Mononuclear cell (primary cell): ENCODE results near the gene NBPF14. TPM values are rescaled to one million over a fixed set of nuclear protein-coding genes. Genes with fewer than 3 reads are reported as not detected.
"Not testable (repeated sequence)": the region's sequence is repeated elsewhere in the genome, so short reads cannot be mapped to it uniquely, and the experiment has no call there.

Experiments
- H3K27me3 ChIP-seq: 2 replicates; pipeline ENCODE4 v1.6.0; 2011; ENCODE audit warnings: low read length, control low read depth; ENCODE audit not compliant: insufficient read depth
- H3K4me1 ChIP-seq: 2 replicates; pipeline ENCODE4 v1.5.1; 2011; ENCODE audit warnings: mild to moderate bottlenecking, low read length, control low read depth; ENCODE audit not compliant: insufficient read depth
- H3K4me3 ChIP-seq: 2 replicates; pipeline ENCODE4 v1.5.1; 2011; ENCODE audit warnings: mild to moderate bottlenecking, low read length, moderate library complexity
- H3K9me3 ChIP-seq: 2 replicates; pipeline ENCODE4 v1.5.1; 2011; ENCODE audit warnings: low read depth, mild to moderate bottlenecking, control low read depth, low read length
- total RNA-seq: library from RNA; depleted of rRNA; stranded (reverse); fragments of >200 nt; gene quantifications from one replicate; pipeline ENCODE4 v1.2.3, GENCODE V29; 2012

NBPF14 gene
- total RNA-seq, 1 donor = 23.0 TPM

DNA sequence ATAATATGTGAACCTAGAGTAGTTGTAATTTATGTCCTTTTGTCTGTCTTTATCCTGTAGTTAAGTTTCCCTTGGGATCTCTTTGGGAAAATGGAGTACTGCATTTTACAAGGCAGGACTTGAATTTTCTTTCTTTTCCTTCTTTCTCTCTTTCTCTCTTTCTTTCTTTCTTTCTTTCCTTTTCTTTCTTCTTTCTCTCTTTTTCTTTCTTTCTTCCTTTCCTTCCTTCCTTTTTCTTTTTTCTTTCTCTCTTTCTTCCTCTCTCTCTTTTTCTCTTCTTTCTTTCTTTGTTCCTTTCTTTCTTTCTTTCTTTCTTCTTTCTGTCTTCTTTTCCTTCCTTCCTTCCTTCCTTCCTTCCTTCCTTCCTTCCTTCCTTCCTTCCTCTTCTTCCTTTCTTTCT, 101.9 kb downstream of the NBPF14 start:
- not testable (repeated sequence) for H3K4me1 ChIP-seq, H3K4me3 ChIP-seq, H3K9me3 ChIP-seq, H3K27me3 ChIP-seq

DNA sequence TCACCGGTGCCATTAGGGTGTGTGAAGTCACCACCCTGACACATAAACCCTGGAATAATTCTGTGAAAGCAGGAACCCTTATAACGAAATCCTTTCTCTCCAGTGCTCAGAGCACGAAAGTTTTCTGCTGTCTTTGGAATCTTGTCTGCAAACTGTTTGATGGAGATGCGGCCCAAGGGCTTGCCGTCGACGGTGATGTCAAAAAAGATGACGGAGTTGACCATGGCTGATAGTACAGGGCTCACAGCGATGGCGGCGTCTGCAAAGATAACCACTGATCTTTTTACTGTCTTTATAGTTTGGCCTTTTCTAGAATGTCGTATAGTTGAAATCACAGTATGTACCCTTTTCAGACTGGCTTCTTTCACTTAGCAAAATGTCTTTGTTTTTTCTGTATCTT, 112.8 kb downstream of the NBPF14 start, which contains the start of gene PPIAL4G:
PPIAL4G (minus strand) TSS at position 274 of the 400 bp plus-strand sequence; CDS start at position 224, 50 bp downstream.
- not testable (repeated sequence) for H3K9me3 ChIP-seq, H3K4me1 ChIP-seq, H3K27me3 ChIP-seq, H3K4me3 ChIP-seq

Other genes with a start within 250 kb of the NBPF14 start
- gene PPIAL4G, start 112.7 kb downstream of the NBPF14 start, total RNA-seq = 0.21 TPM
- gene NUDT4B, start 152.8 kb upstream of the NBPF14 start, total RNA-seq = 34.0 TPM
- 37.6 TPM for gene PDE4DIP, start 248.4 kb upstream of the NBPF14 start, total RNA-seq